Measurements from ENCODE around the gene FAM20A.
"Not testable (repeated sequence)": the region's sequence is repeated elsewhere in the genome, so short reads cannot be mapped to it uniquely, and the experiment has no call there.

The FAM20A gene

GRCh38 chr17:68564415-68565111 lies 36.6 kb downstream of the FAM20A start:
- no peak for DNase-seq

GRCh38 chr17:68562736-68563135 lies 38.4 kb downstream of the FAM20A start:
- no peak for DNase-seq

GRCh38 chr17:68560966-68561720 lies 40.0 kb downstream of the FAM20A start:
- no peak for DNase-seq

- DNase-seq, result no peak
Observed at GRCh38 chr17:68559316-68559715, 41.9 kb downstream of the FAM20A start.

GRCh38 chr17:68556551-68556950 lies 44.6 kb downstream of the FAM20A start:
- no peak for DNase-seq

GRCh38 chr17:68544111-68544915 lies 56.9 kb downstream of the FAM20A start:
- no peak for DNase-seq

- DNase-seq, result no peak
Observed at GRCh38 chr17:68542698-68543463, 58.3 kb downstream of the FAM20A start.

GRCh38 chr17:68541816-68542215 lies 59.4 kb downstream of the FAM20A start:
- DNase-seq, result no peak

- no peak for DNase-seq
Observed at GRCh38 chr17:68540981-68541380, 60.2 kb downstream of the FAM20A start.

- DNase-seq, result no peak
Observed at GRCh38 chr17:68539548-68540467, 61.4 kb downstream of the FAM20A start.

- no peak for DNase-seq
Observed at GRCh38 chr17:68535922-68536321, 65.2 kb downstream of the FAM20A start.

- no peak for DNase-seq
Observed at GRCh38 chr17:68534695-68535088, 66.5 kb downstream of the FAM20A start.

GRCh38 chr17:68533887-68534694 lies 67.1 kb downstream of the FAM20A start:
- no peak for DNase-seq

- DNase-seq, result no peak
Observed at GRCh38 chr17:68532826-68533225, 68.3 kb downstream of the FAM20A start.

GRCh38 chr17:68531252-68531651 lies 69.9 kb downstream of the FAM20A start:
- DNase-seq, result no peak

- no peak for DNase-seq
Observed at GRCh38 chr17:68527314-68527713, 73.9 kb downstream of the FAM20A start.

- DNase-seq, result no peak
Observed at GRCh38 chr17:68526548-68526947, 74.6 kb downstream of the FAM20A start.

GRCh38 chr17:68522266-68522665 lies 78.9 kb downstream of the FAM20A start:
- DNase-seq, result no peak

- no peak for DNase-seq
Observed at GRCh38 chr17:68519911-68520310, 81.3 kb downstream of the FAM20A start.

- DNase-seq, result not testable (repeated sequence)
Observed at GRCh38 chr17:68519051-68519450, 82.1 kb downstream of the FAM20A start.
